ENCODE data around the gene CDK2.

GRCh38 chr12:55957106-55957859 is 9.3 kb upstream of the CDK2 start:
- TF ChIP-seq CTCF (IDR thresholded peaks at IDR 0.05): no peak
- no peak for TF ChIP-seq POLR2A (IDR thresholded peaks at IDR 0.05)

Measured in ovary (tissue), 3 donors.